NAMALWA (cell line): ENCODE results near the gene RFX1.
"Not testable (repeated sequence)": the region's sequence is repeated elsewhere in the genome, so short reads cannot be mapped to it uniquely, and the experiment has no call there.

Source experiments
- DNase-seq: peaks from one replicate; pipeline ENCODE4 v3.0.0-alpha.2; 2015; ENCODE audit warnings: low spot score

The RFX1 gene

GRCh38 chr19:13934785-13935109 is 71.4 kb downstream of the RFX1 start:
- no peak for DNase-seq

DNA sequence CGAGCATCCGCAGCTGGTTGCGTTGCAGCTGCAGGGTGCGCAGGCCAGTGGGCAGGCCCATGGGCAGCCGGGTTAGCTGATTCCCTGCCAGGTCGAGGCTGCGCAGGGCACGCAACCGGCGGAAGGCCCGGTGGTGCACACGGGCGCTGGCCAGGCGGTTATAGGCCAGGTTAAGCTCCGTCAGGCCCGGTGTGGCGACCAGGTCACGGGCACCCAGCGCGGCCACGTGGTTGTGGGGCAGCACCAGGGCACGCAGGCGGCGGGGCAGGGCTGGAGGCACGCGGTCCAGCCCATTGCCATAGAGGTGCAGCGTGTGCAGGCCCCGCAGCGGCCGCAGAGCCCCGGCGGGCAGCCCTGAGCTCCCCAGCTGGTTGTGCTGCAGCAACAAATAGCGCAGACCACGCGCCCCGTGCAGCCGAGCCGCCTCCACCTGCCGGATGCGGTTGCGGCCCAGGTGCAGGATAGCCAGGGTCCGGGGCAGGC is 73.2 kb downstream of the RFX1 start:
- no peak for DNase-seq

- no peak for DNase-seq
Measured at GRCh38 chr19:13932149-13932637, 73.9 kb downstream of the RFX1 start.

GRCh38 chr19:13931391-13932148 is 74.5 kb downstream of the RFX1 start:
- DNase-seq = no peak

DNA sequence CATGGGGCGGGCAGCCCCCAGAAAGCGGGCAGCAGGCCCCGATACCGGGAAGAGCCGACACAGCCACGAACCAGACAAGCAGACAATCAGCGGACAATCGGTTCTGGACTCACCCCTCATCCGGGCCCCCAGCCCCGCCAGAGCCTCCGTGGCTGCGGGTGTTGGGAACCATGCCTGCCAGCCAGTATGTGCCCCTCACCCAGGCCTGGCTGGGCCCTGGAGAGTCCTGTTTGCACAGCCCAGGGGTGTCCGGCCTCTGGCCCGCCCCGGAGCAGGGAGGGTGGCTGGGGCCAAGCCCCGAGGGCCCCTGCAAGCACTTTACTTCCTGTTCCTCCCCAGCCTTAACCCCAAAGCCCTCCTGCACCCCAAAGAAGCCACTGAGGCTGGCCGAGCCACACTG is 75.7 kb downstream of the RFX1 start:
- DNase-seq = no peak

GRCh38 chr19:13929956-13930355 is 76.2 kb downstream of the RFX1 start:
- DNase-seq = no peak

GRCh38 chr19:13929340-13929739 is 76.8 kb downstream of the RFX1 start:
- no peak for DNase-seq

GRCh38 chr19:13926715-13927114 is 79.4 kb downstream of the RFX1 start:
- DNase-seq = no peak

- no peak for DNase-seq
Measured at GRCh38 chr19:13926010-13926409, 80.1 kb downstream of the RFX1 start.

DNA sequence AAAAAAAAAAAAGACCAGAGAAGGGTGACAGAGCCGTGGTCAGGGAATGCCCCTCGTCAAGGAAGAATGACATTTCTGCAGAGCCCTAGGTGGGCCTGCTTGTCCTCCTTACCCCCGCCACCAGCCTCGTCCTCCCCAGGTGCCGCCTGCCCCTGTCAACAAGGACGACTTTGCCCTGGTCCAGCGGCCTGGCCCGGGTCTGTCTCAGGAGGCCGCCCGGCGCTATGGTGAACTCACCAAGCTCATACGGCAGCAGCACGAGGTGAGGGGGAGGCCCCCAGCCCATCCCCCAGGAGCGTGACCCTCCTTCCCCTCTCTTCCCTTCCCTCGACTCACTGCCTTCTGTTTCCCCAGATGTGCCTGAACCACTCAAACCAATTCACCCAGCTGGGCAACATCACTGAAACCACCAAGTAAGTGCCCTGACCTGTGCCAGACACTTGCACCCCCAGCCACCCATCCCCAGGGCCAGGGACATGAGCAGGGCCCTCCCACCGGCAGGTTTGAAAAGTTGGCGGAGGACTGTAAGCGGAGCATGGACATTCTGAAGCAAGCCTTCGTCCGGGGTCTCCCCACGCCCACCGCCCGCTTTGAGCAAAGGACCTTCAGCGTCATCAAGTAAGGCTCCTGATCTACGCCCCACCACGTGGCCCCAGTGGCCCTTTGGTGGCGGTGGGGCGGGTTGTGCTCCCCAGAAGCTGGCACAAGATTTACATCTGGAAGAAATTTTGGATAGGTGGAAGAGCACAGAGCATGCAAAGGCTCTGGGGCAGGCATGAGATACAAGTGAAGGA is 82.7 kb downstream of the RFX1 start:
- DNase-seq = no peak

- DNase-seq = not testable (repeated sequence)
Measured at GRCh38 chr19:13922118-13922517, 84.0 kb downstream of the RFX1 start.

DNA sequence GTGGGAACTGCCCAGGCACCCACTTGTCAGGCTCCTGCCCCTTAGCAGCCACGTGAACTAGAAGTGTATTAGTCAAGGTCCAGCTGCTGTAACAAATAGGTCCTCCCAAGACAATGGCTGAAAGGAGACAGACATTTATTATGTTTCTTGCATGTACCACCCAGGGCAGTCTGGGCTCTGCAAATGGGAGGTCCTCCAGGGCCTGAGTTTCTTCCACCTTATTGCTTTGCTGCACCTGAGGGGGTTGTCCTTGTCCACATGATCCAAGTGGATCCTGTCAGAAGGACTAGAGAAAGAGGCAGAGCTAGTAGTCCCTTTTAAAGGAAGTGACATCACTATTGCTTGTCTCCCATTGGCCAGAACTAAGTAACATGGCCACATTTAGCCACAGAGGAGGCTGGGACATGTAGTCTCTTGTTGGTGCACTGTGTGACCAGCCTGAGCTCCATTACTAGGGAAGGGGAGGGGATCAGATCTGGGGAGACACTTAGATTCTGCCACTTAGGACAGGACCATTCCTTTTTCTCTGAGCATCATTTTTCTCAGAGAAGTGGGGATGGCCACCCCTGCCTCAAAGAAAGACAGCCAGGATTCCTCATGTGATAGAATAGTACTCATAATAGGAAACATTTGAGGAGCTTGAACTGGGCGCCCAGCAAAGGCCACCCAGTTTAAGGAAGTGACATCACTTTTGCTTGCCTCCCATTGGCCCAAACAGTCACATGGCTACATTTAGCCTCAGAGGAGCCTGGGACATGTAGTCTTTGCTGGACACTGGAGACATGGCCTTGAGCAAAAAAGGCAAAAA is 85.0 kb downstream of the RFX1 start:
- DNase-seq = peak; percentile 94

- DNase-seq = no peak
Measured at GRCh38 chr19:13920524-13920923, 85.6 kb downstream of the RFX1 start.

DNA sequence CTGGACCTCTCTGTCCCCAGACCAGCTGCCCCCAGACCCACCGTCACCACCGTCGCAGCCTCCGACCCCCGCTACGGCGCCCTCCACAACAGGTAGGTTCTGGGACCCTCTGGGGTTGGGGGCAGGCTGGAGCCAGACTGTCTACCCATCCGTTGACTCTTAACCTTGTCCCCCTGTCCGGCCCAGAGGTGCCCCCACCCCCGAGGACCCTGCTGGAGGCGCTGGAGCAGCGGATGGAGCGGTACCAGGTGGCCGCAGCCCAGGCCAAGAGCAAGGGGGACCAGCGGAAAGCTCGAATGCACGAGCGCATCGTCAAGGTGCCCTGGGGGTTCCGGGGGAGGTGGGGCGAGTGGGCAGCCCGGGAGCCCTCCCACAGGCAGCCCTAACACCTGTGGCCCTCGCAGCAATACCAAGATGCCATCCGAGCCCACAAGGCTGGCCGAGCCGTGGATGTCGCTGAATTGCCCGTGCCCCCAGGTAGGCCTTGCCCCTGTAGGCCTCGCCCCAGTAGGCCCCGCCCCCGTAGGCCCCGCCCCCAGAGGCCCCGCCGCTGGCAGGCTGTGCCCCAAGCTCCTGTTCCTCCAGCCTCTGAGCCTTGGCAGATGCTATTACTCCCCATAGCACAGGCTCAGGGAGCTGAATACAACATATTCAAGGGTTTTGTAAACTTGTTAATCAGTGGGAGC is 87.3 kb downstream of the RFX1 start:
- DNase-seq = no peak

DNA sequence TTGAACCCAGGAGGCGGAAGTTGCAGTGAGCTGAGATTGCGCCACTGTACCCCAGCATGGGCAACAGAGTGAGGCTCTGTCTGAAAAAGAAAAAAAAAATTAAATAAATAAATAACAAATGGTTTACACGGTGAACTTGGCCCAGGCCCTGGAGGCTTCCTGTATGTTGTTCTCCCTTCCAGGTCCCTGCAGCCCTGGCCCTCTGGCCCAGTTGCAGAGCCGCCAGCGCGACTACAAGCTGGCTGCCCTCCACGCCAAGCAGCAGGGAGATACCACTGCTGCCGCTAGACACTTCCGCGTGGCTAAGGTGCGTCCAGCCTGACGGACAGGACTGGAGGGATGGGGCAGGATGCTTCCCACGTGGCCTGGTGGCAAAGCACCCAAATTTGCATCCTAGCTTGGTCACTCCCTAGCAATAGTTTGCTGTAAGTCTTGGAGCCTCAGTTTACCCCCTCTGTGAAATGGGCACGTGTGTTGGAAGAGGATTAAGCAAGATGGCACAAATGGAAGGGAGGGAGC is 88.2 kb downstream of the RFX1 start:
- DNase-seq = no peak

GRCh38 chr19:13914777-13915176 is 91.3 kb downstream of the RFX1 start:
- DNase-seq = no peak

DNA sequence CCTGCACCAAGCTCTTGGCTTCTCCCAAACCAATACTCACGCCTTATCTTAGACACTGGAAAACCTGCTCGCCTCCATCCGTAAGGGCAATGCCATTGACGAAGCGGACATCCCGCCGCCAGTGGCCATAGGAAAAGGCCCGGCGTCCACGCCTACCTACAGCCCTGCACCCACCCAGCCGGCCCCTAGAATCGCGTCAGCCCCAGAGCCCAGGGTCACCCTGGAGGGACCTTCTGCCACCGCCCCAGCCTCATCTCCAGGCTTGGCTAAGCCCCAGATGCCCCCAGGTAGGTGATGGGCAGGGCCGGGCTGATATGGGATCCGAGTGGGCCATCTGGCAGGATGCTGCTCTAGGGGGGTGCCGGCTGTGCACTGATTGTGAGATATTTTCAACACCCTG is 92.8 kb downstream of the RFX1 start:
- DNase-seq = no peak
